ENCODE results near the gene DNAJC28. TPM values are rescaled to one million over a fixed set of nuclear protein-coding genes. Genes with fewer than 3 reads are reported as not detected.

DNAJC28 gene
- total and polyA plus RNA-seq, 4 donors: 0.83 to 3.2 (median 2.7) TPM

DNA sequence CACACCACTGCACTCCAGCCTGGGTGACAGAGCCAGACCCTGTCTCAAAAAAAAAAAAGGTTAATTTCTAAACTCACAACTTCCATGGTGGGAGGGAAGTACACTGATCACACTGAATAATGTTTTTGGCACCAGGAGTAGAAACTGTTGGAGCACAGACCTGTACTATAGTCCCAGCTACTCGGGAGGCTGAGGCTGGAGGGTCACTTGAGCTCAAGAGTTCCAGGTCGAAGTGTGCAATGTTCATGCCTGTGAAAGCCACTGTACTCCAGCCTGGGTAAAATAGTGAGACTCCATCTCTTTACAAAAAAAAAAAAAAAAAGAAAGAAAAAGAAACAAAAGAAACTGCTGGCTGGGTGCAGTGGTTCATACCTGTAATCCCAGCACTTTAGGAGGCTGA, 47.0 kb downstream of the DNAJC28 start:
- no peak overlapping the region for H3K4me3 ChIP-seq (ENCODE audit: low read depth in 1 of 3, low read length in 3 of 3)
- no peak for DNase-seq (ENCODE audit: low spot score)
- no peaks in the 10 kb centered on the region for H3K9me3 ChIP-seq (ENCODE audit: control insufficient read depth in 4 of 4, low read length in 3 of 4)
- peaks cover 0 to 2% (median 0%) of the 10 kb centered on the region in 4 donors for H3K4me1 ChIP-seq (ENCODE audit: control insufficient read depth in 4 of 4, insufficient read depth in 4 of 4, low read length in 3 of 4)
- no peak for TF ChIP-seq EGR1 (IDR thresholded peaks at IDR 0.05; ENCODE audit: low read depth in 2 of 2)
- no peak for TF ChIP-seq GABPA (IDR thresholded peaks at IDR 0.05 in 1 of 2, conservative IDR thresholded peaks at IDR 0.05 in 1 of 2)
- no peak for TF ChIP-seq TAF1 (conservative IDR thresholded peaks at IDR 0.05)
- no peak for TF ChIP-seq FOXA1 (IDR thresholded peaks at IDR 0.05)
- TF ChIP-seq FOXA2 (IDR thresholded peaks at IDR 0.05): no peak
- no peak for TF ChIP-seq NR2F2 (IDR thresholded peaks at IDR 0.05)
- no peak for TF ChIP-seq SP1 (IDR thresholded peaks at IDR 0.05)
- TF ChIP-seq, protein P1, sequence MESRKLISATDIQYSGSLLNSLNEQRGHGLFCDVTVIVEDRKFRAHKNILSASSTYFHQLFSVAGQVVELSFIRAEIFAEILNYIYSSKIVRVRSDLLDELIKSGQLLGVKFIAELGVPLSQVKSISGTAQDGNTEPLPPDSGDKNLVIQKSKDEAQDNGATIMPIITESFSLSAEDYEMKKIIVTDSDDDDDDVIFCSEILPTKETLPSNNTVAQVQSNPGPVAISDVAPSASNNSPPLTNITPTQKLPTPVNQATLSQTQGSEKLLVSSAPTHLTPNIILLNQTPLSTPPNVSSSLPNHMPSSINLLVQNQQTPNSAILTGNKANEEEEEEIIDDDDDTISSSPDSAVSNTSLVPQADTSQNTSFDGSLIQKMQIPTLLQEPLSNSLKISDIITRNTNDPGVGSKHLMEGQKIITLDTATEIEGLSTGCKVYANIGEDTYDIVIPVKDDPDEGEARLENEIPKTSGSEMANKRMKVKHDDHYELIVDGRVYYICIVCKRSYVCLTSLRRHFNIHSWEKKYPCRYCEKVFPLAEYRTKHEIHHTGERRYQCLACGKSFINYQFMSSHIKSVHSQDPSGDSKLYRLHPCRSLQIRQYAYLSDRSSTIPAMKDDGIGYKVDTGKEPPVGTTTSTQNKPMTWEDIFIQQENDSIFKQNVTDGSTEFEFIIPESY (IDR thresholded peaks at IDR 0.05): no peak
- H3K27ac ChIP-seq (ENCODE audit: low read depth in 1 of 2, low read length in 2 of 2): no peak overlapping the region
- WGBS: 56% methylated on average over 2 of the region's 2 CpGs
- H3K36me3 ChIP-seq (ENCODE audit: control insufficient read depth in 4 of 4, insufficient read depth in 3 of 4, low read depth in 1 of 4, low read length in 3 of 4): peaks cover 0 to 2% (median 0%) of the 10 kb centered on the region in 4 donors
- no peaks in the 10 kb centered on the region for H3K27me3 ChIP-seq (ENCODE audit: control insufficient read depth in 4 of 4, insufficient read depth in 4 of 4, low read length in 3 of 4)
- no peak overlapping the region for H3K9ac ChIP-seq (ENCODE audit: low read depth in 1 of 2, low read length in 2 of 2)

- no peak for DNase-seq (ENCODE audit: low spot score)
- peaks cover 0 to 4% (median 2%) of the 10 kb centered on the region in 4 donors for H3K36me3 ChIP-seq (ENCODE audit: control insufficient read depth in 4 of 4, insufficient read depth in 3 of 4, low read depth in 1 of 4, low read length in 3 of 4)
- H3K9ac ChIP-seq (ENCODE audit: low read depth in 1 of 2, low read length in 2 of 2): no peak overlapping the region
Measured at GRCh38 chr21:33443194-33443593, 48.3 kb downstream of the DNAJC28 start.

More at GRCh38 chr21:33443194-33443593, 48.3 kb downstream of the DNAJC28 start:
- Histone ChIP-seq H3K4me1 (ENCODE audit: control insufficient read depth in 4 of 4, insufficient read depth in 4 of 4, low read length in 3 of 4) (no peaks in the 10 kb centered on the region), H3K9me3 (ENCODE audit: control insufficient read depth in 4 of 4, low read length in 3 of 4) (no peaks in the 10 kb centered on the region), H3K27ac (ENCODE audit: low read depth in 1 of 2, low read length in 2 of 2) (no peak overlapping the region), H3K27me3 (ENCODE audit: control insufficient read depth in 4 of 4, insufficient read depth in 4 of 4, low read length in 3 of 4) (no peaks in the 10 kb centered on the region), H3K4me3 (ENCODE audit: low read depth in 1 of 3, low read length in 3 of 3) (no peak overlapping the region)
- TF ChIP-seq, protein P2, sequence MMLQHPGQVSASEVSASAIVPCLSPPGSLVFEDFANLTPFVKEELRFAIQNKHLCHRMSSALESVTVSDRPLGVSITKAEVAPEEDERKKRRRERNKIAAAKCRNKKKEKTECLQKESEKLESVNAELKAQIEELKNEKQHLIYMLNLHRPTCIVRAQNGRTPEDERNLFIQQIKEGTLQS (IDR thresholded peaks at IDR 0.05): no peak
- no peak for TF ChIP-seq TAF1 (conservative IDR thresholded peaks at IDR 0.05)
- TF ChIP-seq HNF4G (IDR thresholded peaks at IDR 0.05): no peak
- no peak for TF ChIP-seq RXRA (IDR thresholded peaks at IDR 0.05)
- TF ChIP-seq, protein P1 (IDR thresholded peaks at IDR 0.05): no peak
- TF ChIP-seq HNF4A (conservative IDR thresholded peaks at IDR 0.05): no peak
- TF ChIP-seq REST (IDR thresholded peaks at IDR 0.05): no peak
- WGBS: 91% methylated on average over 5 of the region's 5 CpGs
